Measurements from ENCODE around the gene TMEM150C. TPM values are rescaled to one million over a fixed set of nuclear protein-coding genes. Genes with fewer than 3 reads are reported as not detected.

Gene TMEM150C
- total RNA-seq, 4 donors from 2014 or later = 0.88 to 1.3 (median 1.1) TPM; not detected in 1

DNA sequence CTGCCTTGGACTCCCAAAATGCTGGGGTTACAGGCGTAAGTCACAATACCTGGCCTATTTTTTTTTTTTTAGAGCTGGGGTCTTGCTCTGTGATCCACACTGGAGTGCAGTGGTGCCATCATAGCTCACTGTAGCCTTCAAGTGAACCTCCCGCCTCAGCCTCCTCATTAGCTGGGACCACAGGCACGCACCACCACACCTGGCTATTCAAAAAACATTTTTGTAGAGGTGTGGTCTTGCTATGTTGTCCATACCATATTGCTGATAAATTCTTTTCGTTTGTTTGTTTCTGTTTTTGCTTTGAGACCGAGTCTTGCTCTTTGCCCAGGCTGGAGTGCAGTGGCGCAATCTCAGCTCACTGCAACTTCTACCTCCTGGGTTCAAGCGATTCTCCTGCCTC, 109.8 kb downstream of the TMEM150C start:
- Histone ChIP-seq H3K36me3 (peaks cover 0 to 69% (median 0%) of the 10 kb centered on the region in 3 donors), H3K4me1 (no peaks in the 10 kb centered on the region), H3K27ac (no peak overlapping the region), H3K27me3 (no peaks in the 10 kb centered on the region), H3K4me3 (no peak overlapping the region), H3K9me3 (no peaks in the 10 kb centered on the region)
- DNase-seq = no peak
- TF ChIP-seq CTCF (IDR thresholded peaks at IDR 0.05) = no peak
- TF ChIP-seq POLR2A (IDR thresholded peaks at IDR 0.05) = no peak

GRCh38 chr4:82450966-82451755, 110.6 kb downstream of the TMEM150C start:
- Histone ChIP-seq H3K4me1 (no peaks in the 10 kb centered on the region), H3K27me3 (no peaks in the 10 kb centered on the region), H3K36me3 (peaks cover 0 to 60% (median 0%) of the 10 kb centered on the region in 3 donors), H3K4me3 (no peak overlapping the region), H3K9me3 (no peaks in the 10 kb centered on the region), H3K27ac (no peak overlapping the region)
- no peak for TF ChIP-seq POLR2A (IDR thresholded peaks at IDR 0.05)
- no peak for TF ChIP-seq CTCF (IDR thresholded peaks at IDR 0.05)
- DNase-seq = no peak

DNA sequence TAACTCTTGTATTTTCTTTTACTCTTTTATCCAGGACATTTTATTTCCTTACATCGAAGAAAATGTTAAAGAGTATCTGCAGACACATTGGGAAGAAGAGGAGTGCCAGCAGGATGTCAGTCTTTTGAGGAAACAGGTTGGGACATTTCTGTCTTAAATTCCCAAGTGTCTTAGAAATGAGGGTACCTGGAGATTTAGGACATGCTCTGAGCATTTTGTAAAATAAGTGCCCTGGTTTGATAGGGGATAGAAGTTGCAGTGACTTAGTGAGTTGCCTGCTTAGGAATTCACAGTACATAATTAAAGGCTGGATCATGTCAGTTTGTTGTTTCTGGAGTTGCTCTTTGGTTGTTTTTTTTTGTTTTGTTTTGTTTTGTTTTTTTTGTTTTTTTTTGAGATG, 113.9 kb downstream of the TMEM150C start:
- TF ChIP-seq CTCF (IDR thresholded peaks at IDR 0.05) = no peak
- no peak for TF ChIP-seq POLR2A (IDR thresholded peaks at IDR 0.05)
- H3K4me1 ChIP-seq = no peaks in the 10 kb centered on the region
- H3K9me3 ChIP-seq = no peaks in the 10 kb centered on the region
- no peak overlapping the region for H3K27ac ChIP-seq
- peaks cover 0 to 41% (median 0%) of the 10 kb centered on the region in 3 donors for H3K36me3 ChIP-seq
- no peak for DNase-seq
- H3K27me3 ChIP-seq = no peaks in the 10 kb centered on the region
- H3K4me3 ChIP-seq = no peak overlapping the region

GRCh38 chr4:82439088-82439487, 122.7 kb downstream of the TMEM150C start:
- no peaks in the 10 kb centered on the region for H3K9me3 ChIP-seq
- H3K27me3 ChIP-seq = no peaks in the 10 kb centered on the region
- no peaks in the 10 kb centered on the region for H3K36me3 ChIP-seq
- DNase-seq = no peak
- no peak overlapping the region for H3K4me3 ChIP-seq
- TF ChIP-seq CTCF (IDR thresholded peaks at IDR 0.05) (no peak), POLR2A (IDR thresholded peaks at IDR 0.05) (no peak)
- peaks cover 0 to 5% (median 0%) of the 10 kb centered on the region in 4 donors for H3K4me1 ChIP-seq
- H3K27ac ChIP-seq = no peak overlapping the region

GRCh38 chr4:82437285-82438005, 124.3 kb downstream of the TMEM150C start:
- Histone ChIP-seq H3K4me3 (no peak overlapping the region), H3K36me3 (no peaks in the 10 kb centered on the region), H3K27me3 (no peaks in the 10 kb centered on the region), H3K4me1 (peaks cover 0 to 10% (median 0%) of the 10 kb centered on the region in 4 donors), H3K9me3 (no peaks in the 10 kb centered on the region), H3K27ac (no peak overlapping the region)
- DNase-seq = no peak
- TF ChIP-seq POLR2A (IDR thresholded peaks at IDR 0.05) (no peak), CTCF (IDR thresholded peaks at IDR 0.05) (no peak)

Measured in Peyer's patch (tissue), 4 donors.